ENCODE data around the gene PARD6B. TPM values are rescaled to one million over a fixed set of nuclear protein-coding genes. Genes with fewer than 3 reads are reported as not detected.

PARD6B gene
- polyA plus RNA-seq, 1 of the 3 experiments (the other 2 are of a cell fraction): 0.49 TPM

GRCh38 chr20:50762045-50762422, 30.7 kb downstream of the PARD6B start:
- Histone ChIP-seq H3K4me2 (peak overlapping the region; percentile 22), H3K4me3 (ENCODE audit: low read depth in 2 of 2, low read length in 1 of 2) (peak overlapping the region in 1 of 2 experiments; percentile 0; a peak in 1 of 4 replicates), H3K27ac (ENCODE audit: low read depth in 2 of 2, low read length in 1 of 2) (peak overlapping the region; percentile 2 to 80; a peak in 2 of 4 replicates), H3F3A (replicated peaks; ENCODE audit: insufficient read depth) (peaks cover 21% of the 10 kb centered on the region), H3K9ac (peak overlapping the region; percentile 53; the same call in 1 of the 2 replicates), H4K20me1 (ENCODE audit: insufficient read depth) (no peaks in the 10 kb centered on the region), H3K9me3 (no peaks in the 10 kb centered on the region), H3K36me3 (replicated peaks in 1 of 2; ENCODE audit: control insufficient read depth in 1 of 2, insufficient read depth in 2 of 2, low read length in 1 of 2) (no peaks in the 10 kb centered on the region), H2AFZ (ENCODE audit: low read depth) (no peak overlapping the region), H3K9me2 (no peaks in the 10 kb centered on the region), H3K27me3 (ENCODE audit: insufficient read depth) (no peaks in the 10 kb centered on the region), H3K79me2 (ENCODE audit: insufficient read depth) (no peaks in the 10 kb centered on the region), H3K4me1 (ENCODE audit: control insufficient read depth in 1 of 2, insufficient read depth in 2 of 2, low read depth in 1 of 2, low read length in 1 of 2) (peaks cover 10 to 30% of the 10 kb centered on the region in 2 experiments; a peak in 3 of 4 replicates)
- no peak for DNase-seq
- 50% methylated on average over 6 of the region's 6 CpGs for WGBS (ENCODE audit: low lambda C conversion rate)
- 0 out of 4 replicates have a peak, but pooled peaks of 1 of the 2 experiments have one; percentile 2 for TF ChIP-seq EP300 (IDR thresholded peaks at IDR 0.05; ENCODE audit: borderline replicate concordance in 1 of 2, low read depth in 1 of 2, low read length in 1 of 2)
- no peak for TF ChIP-seq TCF12 (IDR thresholded peaks at IDR 0.05)
- ChIA-PET CTCF (interaction anchor here (1.1 to 3.4 kb wide), 2 partner anchors 12 to 99 kb away, joined by 3 to 14 read pairs; no protein-coding TSS in a partner anchor), POLR2A (interaction anchor here (0.7 kb wide), 1 partner anchor 661 kb away, joined by 4 read pairs; no protein-coding TSS in a partner anchor)

DNA sequence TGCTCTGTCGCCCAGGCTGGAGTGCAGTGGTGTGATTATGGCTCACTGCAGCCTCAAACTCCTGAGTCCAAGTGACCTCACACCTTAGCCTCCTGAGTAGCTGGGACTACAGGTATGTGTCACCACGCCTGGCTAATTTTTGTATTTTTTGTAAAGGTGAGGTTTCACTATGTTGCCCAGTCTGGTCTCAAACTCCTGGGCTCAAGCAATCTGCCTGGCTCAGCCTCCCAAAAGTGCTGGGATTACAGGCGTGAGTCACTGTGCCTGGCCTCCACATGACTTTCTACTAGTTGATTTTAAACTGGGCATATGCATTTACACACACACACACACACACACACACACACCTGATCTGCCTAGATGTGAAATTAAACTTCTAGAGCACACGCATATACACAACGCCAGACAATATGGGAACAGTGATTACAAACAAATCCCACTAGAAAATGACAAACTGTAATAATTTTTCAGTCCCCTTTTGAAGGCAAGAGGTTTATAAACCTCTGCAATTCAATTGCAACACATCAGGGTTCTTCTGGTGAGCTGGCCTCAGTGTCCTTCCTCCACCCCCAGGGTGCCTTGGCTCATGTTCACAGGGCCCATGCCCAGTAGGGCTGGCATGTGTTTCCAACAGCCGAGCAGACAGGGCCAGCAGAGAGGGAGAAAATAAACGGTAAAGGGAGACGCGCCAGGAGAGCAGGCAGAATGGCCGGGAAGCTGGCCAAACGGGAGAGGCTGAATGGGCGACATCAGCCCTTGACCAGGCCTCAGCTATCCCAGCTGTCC, 31.2 kb downstream of the PARD6B start:
- Histone ChIP-seq H3K9me3 (no peaks in the 10 kb centered on the region), H3K79me2 (ENCODE audit: insufficient read depth) (no peaks in the 10 kb centered on the region), H3K4me2 (peak overlapping the region; percentile 22), H3K9ac (peak overlapping the region; percentile 53; the same call in 1 of the 2 replicates), H3K9me2 (no peaks in the 10 kb centered on the region), H3K36me3 (replicated peaks in 1 of 2; ENCODE audit: control insufficient read depth in 1 of 2, insufficient read depth in 2 of 2, low read length in 1 of 2) (no peaks in the 10 kb centered on the region), H3K27ac (ENCODE audit: low read depth in 2 of 2, low read length in 1 of 2) (peak overlapping the region; percentile 56 to 80), H3F3A (replicated peaks; ENCODE audit: insufficient read depth) (peaks cover 21% of the 10 kb centered on the region), H3K4me3 (ENCODE audit: low read depth in 2 of 2, low read length in 1 of 2) (peak overlapping the region in 1 of 2 experiments; percentile 0; a peak in 1 of 4 replicates), H4K20me1 (ENCODE audit: insufficient read depth) (no peaks in the 10 kb centered on the region), H3K4me1 (ENCODE audit: control insufficient read depth in 1 of 2, insufficient read depth in 2 of 2, low read depth in 1 of 2, low read length in 1 of 2) (peaks cover 10 to 30% of the 10 kb centered on the region in 2 experiments; a peak in 3 of 4 replicates), H3K27me3 (ENCODE audit: insufficient read depth) (no peaks in the 10 kb centered on the region), H2AFZ (ENCODE audit: low read depth) (peak overlapping the region; percentile 89; the same call in 1 of the 2 replicates)
- peak; percentile 58 for DNase-seq
- ChIA-PET POLR2A (interaction anchor here (0.6 to 0.7 kb wide), 2 partner anchors 29 to 662 kb away, joined by 4 read pairs; no protein-coding TSS in a partner anchor), CTCF (interaction anchor here (0.8 to 3.4 kb wide), 4 partner anchors 13 to 99 kb away, joined by 3 to 14 read pairs (median 5); partner anchors contain the start of gene BCAS4)
- peak; percentile 30; the same call in 1 of the 2 replicates for TF ChIP-seq TCF12 (IDR thresholded peaks at IDR 0.05)
- peak; percentile 58; the same call in 1 of the 2 replicates for TF ChIP-seq FOSL2 (IDR thresholded peaks at IDR 0.05; ENCODE audit: borderline replicate concordance, low read depth)
- no peak for TF ChIP-seq MEF2A (IDR thresholded peaks at IDR 0.05; ENCODE audit: borderline replicate concordance, low read depth)
- peak; percentile 18; the same call in 1 of the 2 replicates for TF ChIP-seq PBX3 (IDR thresholded peaks at IDR 0.05)
- TF ChIP-seq USF2 (IDR thresholded peaks at IDR 0.05; ENCODE audit: borderline replicate concordance, low read depth, low read length): no peak
- TF ChIP-seq, protein P1, sequence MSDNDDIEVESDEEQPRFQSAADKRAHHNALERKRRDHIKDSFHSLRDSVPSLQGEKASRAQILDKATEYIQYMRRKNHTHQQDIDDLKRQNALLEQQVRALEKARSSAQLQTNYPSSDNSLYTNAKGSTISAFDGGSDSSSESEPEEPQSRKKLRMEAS (IDR thresholded peaks at IDR 0.05; ENCODE audit: low read depth): peak; percentile 71
- peak in 1 of 2 experiments; percentile 15; a peak in 2 of 4 replicates for TF ChIP-seq EP300 (IDR thresholded peaks at IDR 0.05; ENCODE audit: borderline replicate concordance in 1 of 2, low read depth in 1 of 2, low read length in 1 of 2)
- peak; percentile 49 for TF ChIP-seq JUND (IDR thresholded peaks at IDR 0.05)
- 0 out of 2 replicates have a peak, but pooled peaks have one; percentile 30 for TF ChIP-seq RXRA (IDR thresholded peaks at IDR 0.05; ENCODE audit: borderline replicate concordance, low read depth)
- no peak for TF ChIP-seq GABPA (IDR thresholded peaks at IDR 0.05; ENCODE audit: low read depth)
- peak; percentile 31; the same call in 1 of the 2 replicates for TF ChIP-seq MXI1 (IDR thresholded peaks at IDR 0.05; ENCODE audit: low read depth, low read length)
- TF ChIP-seq NFIC (IDR thresholded peaks at IDR 0.05; ENCODE audit: borderline replicate concordance): peak; percentile 72
- WGBS (ENCODE audit: low lambda C conversion rate): 27% methylated on average over 12 of the region's 12 CpGs
